CD4-positive, alpha-beta T cell treated with Interleukin-4 for 1 hour (primary cell): ENCODE data around the gene CSTA.
"Not testable (repeated sequence)": the region's sequence is repeated elsewhere in the genome, so short reads cannot be mapped to it uniquely, and the experiment has no call there.

Experiments
- DNase-seq, 2 donors: peaks; one replicate each; pipeline ENCODE4 v3.0.0-alpha.2; 2020 to 2022

CSTA gene

GRCh38 chr3:122322095-122323075, 2.7 kb upstream of the CSTA start:
- DNase-seq, result peak; percentile 42 to 57

DNA sequence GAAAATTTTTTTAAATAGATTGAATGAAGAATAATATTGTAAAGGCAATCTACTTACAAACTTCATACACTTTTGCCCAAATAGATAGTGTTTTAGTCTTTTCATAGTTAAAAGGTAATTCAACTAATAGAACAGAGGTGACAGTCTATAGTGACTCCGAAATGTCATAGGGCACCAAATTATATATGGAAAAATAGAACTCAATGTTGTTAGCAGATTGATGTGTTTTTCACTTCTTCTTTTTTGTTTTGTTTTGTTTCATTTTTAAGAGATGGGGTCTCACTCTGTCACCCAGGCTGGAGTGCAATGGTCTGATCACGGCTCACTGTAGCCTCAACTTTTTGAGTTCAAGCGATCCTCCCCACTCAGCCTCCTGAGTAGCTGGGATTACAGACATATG, 721 bp downstream of the CSTA start:
- no peak for DNase-seq

- no peak for DNase-seq
These were observed 6.8 kb downstream of the CSTA start for GRCh38 chr3:122331886-122332285.

DNA sequence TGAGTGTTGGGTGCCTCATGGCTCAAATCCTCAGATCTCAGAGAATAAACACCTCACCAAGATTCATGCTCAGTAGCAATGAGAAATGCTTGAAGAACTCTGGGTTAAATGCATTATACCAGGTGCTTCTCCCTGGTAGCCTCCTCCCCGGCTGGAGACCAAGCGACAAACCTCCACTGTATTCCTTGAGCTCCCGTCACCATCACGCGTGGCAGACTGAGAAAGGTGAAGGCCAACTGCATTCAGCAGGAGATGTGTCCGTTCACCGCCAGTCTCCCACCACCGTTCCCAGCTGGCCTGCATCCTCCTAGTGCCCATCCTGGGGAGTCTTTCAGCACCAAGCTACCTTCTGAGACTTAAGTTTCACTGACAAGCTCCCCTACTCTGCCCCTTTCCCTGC, 7.5 kb downstream of the CSTA start:
- no peak for DNase-seq

- no peak for DNase-seq
These were observed 17.8 kb downstream of the CSTA start for GRCh38 chr3:122342803-122343202.

DNA sequence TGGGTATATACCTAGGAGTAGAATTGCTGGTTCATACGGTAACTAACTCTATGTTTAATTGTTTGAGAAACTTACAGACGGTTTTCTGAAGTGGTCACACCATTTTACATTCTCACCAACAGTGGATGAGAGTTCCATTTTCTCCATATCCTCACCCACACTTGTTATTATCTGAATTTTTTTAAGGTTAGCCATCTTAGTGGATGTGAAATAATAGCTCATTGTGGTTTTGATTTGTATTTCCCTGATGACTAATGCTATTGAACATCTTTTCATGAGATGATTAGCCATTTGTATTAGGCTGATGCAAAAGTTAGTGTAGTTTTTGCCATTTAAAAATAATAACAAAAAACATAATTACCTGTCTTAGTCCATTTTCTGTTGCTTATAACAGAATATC, 18.6 kb downstream of the CSTA start:
- DNase-seq, result no peak

- DNase-seq, result no peak
These were observed 24.1 kb downstream of the CSTA start for GRCh38 chr3:122349171-122349570.

GRCh38 chr3:122350814-122351418, 25.9 kb downstream of the CSTA start:
- no peak for DNase-seq

DNA sequence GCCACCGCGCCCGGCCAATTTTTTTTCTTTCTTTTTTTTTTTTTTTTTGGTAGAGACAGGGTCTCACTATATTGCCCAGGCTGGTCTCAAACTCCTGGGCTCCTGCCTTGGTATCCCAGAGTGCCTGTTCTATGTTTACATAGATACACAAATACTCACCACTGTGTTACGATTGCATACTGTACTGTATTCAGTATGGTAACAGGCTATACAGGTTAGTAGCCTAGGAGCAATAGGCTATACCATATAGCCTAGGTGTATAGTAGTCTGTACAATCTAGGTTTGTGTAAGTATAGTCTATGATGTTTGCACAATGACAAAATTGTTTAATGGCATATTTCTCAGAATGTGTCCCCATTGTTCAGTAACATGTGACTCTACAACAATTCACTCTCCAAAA, 26.6 kb downstream of the CSTA start:
- DNase-seq, result no peak

GRCh38 chr3:122353215-122353614, 28.2 kb downstream of the CSTA start:
- DNase-seq, result no peak

- DNase-seq, result no peak
These were observed 28.9 kb downstream of the CSTA start for GRCh38 chr3:122353893-122354401.

DNA sequence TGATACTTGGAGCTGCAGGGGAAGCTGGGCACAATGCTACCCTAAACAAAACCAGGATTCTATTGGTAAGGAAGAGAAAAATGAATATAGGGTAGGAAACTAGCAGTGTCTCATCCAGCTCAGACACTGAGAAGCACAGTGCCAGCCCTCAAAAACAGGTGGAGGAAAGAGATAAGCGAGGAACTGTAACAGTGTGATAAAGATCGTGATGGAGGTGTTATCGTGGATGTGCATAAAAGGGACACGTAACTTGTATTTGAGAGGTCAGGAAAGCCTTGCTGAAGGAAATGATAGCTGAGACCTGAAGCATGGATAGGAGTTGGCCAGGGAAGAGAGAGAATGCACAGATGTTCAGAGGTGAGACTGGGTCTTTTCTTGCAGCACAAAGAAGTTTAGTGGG, 30.6 kb downstream of the CSTA start:
- no peak for DNase-seq

DNA sequence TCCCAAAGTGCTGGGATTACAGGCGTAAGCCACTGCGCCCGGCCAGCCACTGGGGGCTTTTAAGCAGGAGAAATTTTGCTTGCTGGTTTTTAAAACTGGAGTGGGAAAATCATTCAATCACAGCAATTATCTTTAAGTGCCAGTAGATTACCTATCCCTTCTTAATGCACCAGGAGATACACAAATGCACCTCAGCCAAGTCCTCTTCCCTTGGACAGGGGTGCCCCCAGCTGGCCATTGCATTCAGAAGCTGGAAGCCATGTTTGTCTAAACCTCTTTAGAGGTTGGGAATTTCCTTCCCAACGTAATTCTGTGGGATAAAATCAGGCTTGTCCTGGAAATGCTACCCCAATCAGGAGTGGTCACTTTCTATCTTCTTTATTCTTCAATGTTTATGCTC, 31.4 kb downstream of the CSTA start:
- peak; percentile 31 to 34 for DNase-seq

DNA sequence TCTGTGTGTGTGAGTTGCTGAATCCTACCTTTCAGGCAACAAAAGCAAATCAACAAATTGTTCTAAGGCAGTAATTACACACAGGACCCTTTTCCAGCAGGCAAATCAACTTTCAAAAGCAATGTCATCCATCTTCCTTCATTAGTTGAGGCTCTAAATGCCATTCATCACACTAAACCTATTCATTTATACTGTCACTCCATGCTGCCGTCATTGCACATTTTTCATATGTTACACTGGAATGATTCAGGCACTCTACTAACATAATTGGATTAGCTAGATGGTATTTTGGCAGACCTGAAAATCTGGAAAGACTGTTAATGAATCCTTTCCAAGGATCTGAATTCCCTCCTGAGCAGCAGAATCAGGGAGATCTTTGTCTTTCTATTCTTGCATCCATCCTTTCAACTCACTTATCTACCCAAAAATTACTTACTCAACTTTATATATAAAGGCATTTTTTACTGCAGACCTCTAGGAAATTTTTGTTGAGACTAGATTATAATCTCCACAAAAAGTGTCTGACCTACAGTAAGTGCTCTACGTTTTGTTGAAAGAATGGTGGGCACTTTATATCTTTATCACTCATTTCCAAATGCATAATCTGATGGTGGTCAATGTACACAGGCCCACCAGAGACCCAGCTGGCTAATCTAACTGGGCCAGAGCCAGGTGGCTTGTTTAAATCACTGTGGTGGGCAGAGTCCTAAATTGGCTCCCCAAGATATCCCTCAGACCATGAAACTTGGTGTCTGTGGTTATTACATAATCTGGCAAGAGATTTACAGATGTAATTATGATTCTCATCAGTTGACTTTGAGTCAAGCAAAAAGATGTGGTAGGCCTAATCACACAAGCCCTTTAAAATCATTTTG, 33.0 kb downstream of the CSTA start:
- no peak for DNase-seq

DNA sequence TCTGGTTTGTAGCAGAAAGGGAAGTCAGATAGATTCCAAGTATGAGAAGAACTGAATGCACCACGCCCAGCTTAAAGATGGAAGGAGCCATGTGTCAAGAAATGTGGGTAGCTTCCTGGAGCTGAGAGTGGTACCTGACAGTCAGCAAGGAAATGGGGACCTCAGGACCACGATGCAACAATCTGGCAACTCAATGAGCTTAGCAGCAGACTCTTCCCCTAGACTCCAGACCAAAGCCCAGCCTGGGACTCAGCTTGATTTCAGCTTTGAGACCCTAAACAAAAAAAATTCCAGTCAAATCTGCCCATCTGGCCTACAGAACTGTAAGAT, 33.6 kb downstream of the CSTA start:
- no peak for DNase-seq

DNA sequence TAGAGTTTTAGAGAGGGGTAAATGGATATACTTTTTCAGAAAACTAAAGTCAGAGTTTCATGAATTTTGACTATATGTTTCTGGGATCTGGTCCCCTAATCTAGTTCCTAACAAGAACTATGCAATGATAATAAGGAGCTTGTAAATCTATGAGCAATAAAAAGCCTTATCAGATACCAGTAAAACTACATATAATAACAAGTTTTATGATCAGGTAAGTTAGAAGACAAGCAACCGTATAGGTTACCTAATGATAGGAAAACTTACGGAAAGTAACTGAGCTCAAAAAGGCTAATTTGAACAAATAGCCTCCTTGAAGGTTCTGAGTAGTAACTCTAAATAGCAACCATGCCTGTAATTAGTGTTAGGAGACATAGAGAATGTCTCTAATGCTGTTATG, 37.0 kb downstream of the CSTA start:
- no peak for DNase-seq

DNA sequence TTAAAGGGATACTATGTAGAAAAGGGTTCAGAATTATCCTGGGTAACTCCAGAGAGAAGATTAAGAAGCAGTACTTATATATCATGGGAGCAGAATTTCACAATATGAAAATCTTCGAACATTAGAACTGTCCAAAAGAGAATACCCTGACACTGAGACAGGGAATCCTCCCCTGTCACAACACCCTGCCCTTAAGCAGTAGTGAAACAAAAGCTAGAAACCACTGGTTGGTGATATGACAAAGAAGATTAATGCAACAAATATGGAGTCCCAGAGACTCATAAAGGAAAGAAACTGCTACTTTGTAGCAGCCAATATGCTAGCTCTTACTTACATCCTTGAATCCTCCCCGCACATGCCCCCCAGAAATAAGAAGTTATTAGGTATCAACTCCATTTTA, 39.4 kb downstream of the CSTA start:
- no peak for DNase-seq

GRCh38 chr3:122365073-122365472, 40.0 kb downstream of the CSTA start:
- DNase-seq, result no peak

GRCh38 chr3:122365582-122366378, 40.7 kb downstream of the CSTA start:
- not testable (repeated sequence) for DNase-seq

GRCh38 chr3:122366379-122366749, 41.3 kb downstream of the CSTA start:
- DNase-seq, result no peak

- DNase-seq, result no peak
These were observed 49.0 kb downstream of the CSTA start for GRCh38 chr3:122374034-122374433.

- DNase-seq, result no peak
These were observed 52.9 kb downstream of the CSTA start for GRCh38 chr3:122377975-122378374.
